Fibroblast of lung (primary cell): ENCODE results near the gene HNF1B.

Source experiments
- CTCF ChIP-seq, 2 donors: IDR thresholded peaks in 1 of 2; conservative IDR thresholded peaks in 1 of 2; 1 replicate in 1 of 2; 2 replicates in 1 of 2; pipeline ENCODE4 v1.5.1; 2011 to 2012; ENCODE audit warnings: low read length in 2 of 2, control low read depth in 1 of 2, inconsistent platforms in 1 of 2, low read depth in 1 of 2, mild to moderate bottlenecking in 1 of 2
- EZH2 ChIP-seq: IDR thresholded peaks from 2 replicates; pipeline ENCODE4 v1.5.1; 2012; ENCODE audit warnings: low read length, control low read depth, mild to moderate bottlenecking; ENCODE audit errors: missing control alignments

GRCh38 chr17:37741341-37742115 is 3.3 kb downstream of the HNF1B start:
- TF ChIP-seq CTCF (conservative IDR thresholded peaks at IDR 0.05 in 1 of 2, IDR thresholded peaks at IDR 0.05 in 1 of 2; ENCODE audit: low read depth in 1 of 2, low read length in 2 of 2) (no peak), EZH2 (no peak)
